Left ventricle myocardium inferior (tissue), 1 donor: ENCODE data around the gene PIERCE2. TPM values are rescaled to one million over a fixed set of nuclear protein-coding genes. Genes with fewer than 3 reads are reported as not detected.

Experiments used
- DNase-seq: peaks from one replicate; pipeline ENCODE4 v3.0.0-alpha.2; 2020
- H3K27ac ChIP-seq: fragments of 200-600 bp; replicated peaks from 2 replicates; pipeline ENCODE4 v1.8.0; 2021
- H3K27me3 ChIP-seq: fragments of 200-600 bp; 2 replicates; pipeline ENCODE4 v1.8.0; 2021; ENCODE audit warnings: low read depth
- H3K36me3 ChIP-seq: fragments of 200-600 bp; 2 replicates; pipeline ENCODE4 v1.8.0; 2021
- H3K4me1 ChIP-seq: fragments of 200-600 bp; 2 replicates; pipeline ENCODE4 v1.8.0; 2021
- H3K4me3 ChIP-seq: fragments of 200-600 bp; 2 replicates; pipeline ENCODE4 v1.8.0; 2021; ENCODE audit warnings: mild to moderate bottlenecking, moderate library complexity
- H3K9me3 ChIP-seq: fragments of 200-600 bp; replicated peaks from 2 replicates; pipeline ENCODE4 v1.8.0; 2021
- CTCF ChIP-seq: fragments of 200-600 bp; IDR thresholded peaks from 2 replicates; pipeline ENCODE4 v1.8.0; 2021; ENCODE audit warnings: antibody characterized with exemption, mild to moderate bottlenecking, borderline replicate concordance
- intact Hi-C: fragments of 100-400 bp; cut with micrococcal nuclease; formaldehyde crosslinking; loops from one replicate; pipeline ENCODE4 v1.11.0; 2022
- microRNA-seq: library from miRNA; unstranded; fragments of <30 nt; microRNA quantifications from one replicate; pipeline ENCODE4 v1.2.0, GENCODE V29; 2020
- total RNA-seq: library from RNA; stranded (reverse); fragmentation: NEBNext Ultra II Directional; extraction: Animal tissue kit (Norgen Biotek cat#: 25700); gene quantifications from one replicate; pipeline ENCODE4 v1.2.1, GENCODE V29; 2021
- donor health status: DM: no; HTN: yes; CAD: no; lungs with severe emphysema.

The PIERCE2 gene
- total RNA-seq, 1 donor from 2014 or later, result 8.7 TPM

- TF ChIP-seq CTCF, result no peak
- Histone ChIP-seq H3K36me3 (no peaks in the 10 kb centered on the region), H3K4me1 (no peaks in the 10 kb centered on the region), H3K27ac (no peak overlapping the region), H3K9me3 (no peaks in the 10 kb centered on the region), H3K27me3 (no peaks in the 10 kb centered on the region), H3K4me3 (no peak overlapping the region)
- intact Hi-C loops, result no loop called here
- DNase-seq, result no peak
Observed at GRCh38 chr15:55468321-55468720, 60.0 kb downstream of the PIERCE2 start.

Small RNA genes within 50 kb of the gene (microRNA-seq; reads per million reads assigned to microRNA genes)
- gene MIR628, result 261 reads per million, percentile 68 among the genes with 10 or more reads in this experiment

Other genes with a start within 250 kb of the PIERCE2 start
- gene RSL24D1, start 211.6 kb upstream of the PIERCE2 start, total RNA-seq, result 44.4 TPM
- gene RAB27A, start 118.7 kb upstream of the PIERCE2 start, total RNA-seq, result 5.8 TPM
- gene PIGBOS1, start 89.4 kb upstream of the PIERCE2 start, total RNA-seq, result 7.6 TPM
- gene PIGB, start 89.3 kb upstream of the PIERCE2 start, total RNA-seq, result 2.8 TPM
- gene CCPG1, start 136 bp upstream of the PIERCE2 start, total RNA-seq, result 94.6 TPM
- 0.47 TPM for gene DNAAF4, start 99.7 kb downstream of the PIERCE2 start, total RNA-seq
- gene PYGO1, start 179.8 kb downstream of the PIERCE2 start, total RNA-seq, result 5.2 TPM